Fibroblast of pulmonary artery (primary cell): ENCODE measurements around the gene RHOT1.
"Not testable (repeated sequence)": the region's sequence is repeated elsewhere in the genome, so short reads cannot be mapped to it uniquely, and the experiment has no call there.

Experiments
- DNase-seq: peaks from one replicate; pipeline ENCODE4 v3.0.0-alpha.2; 2010; ENCODE audit warnings: low read depth
- H3K4me3 ChIP-seq: replicated peaks from 2 replicates; pipeline ENCODE4 v1.5.1; 2011; ENCODE audit warnings: low read depth, mild to moderate bottlenecking, control low read depth, low read length, moderate library complexity
- CTCF ChIP-seq: IDR thresholded peaks from 2 replicates; pipeline ENCODE4 v1.5.1; 2011; ENCODE audit warnings: mild to moderate bottlenecking, control low read depth, low read length, inconsistent platforms; ENCODE audit errors: missing control alignments

RHOT1 gene

DNA sequence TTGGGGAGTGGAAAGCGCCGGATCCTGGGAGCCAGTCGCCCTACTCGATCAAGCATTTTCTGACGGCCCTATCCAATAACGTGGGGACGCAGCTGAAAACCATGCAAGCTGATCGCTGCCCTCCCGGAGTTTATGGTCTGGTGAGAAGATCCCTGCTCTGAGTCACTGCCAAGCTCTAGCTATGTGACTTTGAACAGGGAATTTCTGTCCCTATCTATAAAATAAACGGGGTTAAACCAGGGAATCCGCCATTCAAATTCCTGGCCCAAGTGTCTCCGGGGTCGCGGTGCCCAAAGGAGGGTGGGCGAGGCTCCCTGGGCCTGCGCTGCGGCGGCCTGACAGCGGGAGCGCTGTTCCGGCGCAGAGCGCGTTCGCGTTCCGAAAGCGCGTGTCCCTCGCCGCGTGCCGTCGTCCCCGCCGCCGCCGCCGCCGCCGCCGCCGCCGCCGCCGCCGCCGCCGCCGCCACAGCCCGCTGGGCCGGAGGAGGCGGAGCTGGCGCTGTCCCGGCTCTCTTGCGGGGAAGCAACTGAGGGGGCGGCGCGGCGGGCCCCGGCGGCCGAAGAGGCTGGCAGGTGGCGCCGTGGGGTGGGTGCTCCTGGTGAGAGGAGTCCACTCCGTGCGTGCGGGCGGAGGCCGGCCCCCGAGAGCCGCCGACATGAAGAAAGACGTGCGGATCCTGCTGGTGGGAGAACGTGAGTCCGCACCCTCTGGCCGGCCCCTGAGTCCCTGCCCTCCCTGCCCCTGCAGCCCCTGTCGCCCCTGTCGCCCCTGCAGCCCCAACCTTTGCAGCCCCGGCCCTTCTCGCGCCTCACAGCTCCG is at the start of gene RHOT1:
Gene RHOT1 (plus strand): TSS at position 465 of the 819 bp plus-strand sequence. CDS start 191 bp downstream, at position 656.
- peak; percentile 53 for TF ChIP-seq CTCF
- H3K4me3 ChIP-seq, result peak within 1 kb of the TSS; percentile 97
- peak; percentile 83 for DNase-seq

DNA sequence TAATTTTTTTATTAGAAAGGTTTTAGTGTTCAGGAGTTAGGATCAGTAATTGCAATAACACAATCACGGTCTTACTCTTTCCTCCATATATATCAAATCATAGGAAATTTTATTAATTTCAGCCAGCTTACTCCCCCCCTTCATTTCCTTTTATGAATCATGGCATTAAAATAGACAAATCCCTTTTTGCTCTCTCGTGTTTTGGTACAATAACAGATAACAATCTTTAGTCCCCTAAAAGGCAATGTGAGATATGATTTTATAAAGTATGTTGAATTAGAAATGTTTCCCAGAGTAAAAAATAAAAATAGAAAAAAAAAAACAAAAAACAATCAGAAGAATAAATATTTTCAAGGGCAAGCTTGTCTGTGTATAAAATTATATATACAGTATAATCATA is 42.6 kb upstream of the RHOT1 start:
- TF ChIP-seq CTCF, result no peak
- DNase-seq, result no peak

DNA sequence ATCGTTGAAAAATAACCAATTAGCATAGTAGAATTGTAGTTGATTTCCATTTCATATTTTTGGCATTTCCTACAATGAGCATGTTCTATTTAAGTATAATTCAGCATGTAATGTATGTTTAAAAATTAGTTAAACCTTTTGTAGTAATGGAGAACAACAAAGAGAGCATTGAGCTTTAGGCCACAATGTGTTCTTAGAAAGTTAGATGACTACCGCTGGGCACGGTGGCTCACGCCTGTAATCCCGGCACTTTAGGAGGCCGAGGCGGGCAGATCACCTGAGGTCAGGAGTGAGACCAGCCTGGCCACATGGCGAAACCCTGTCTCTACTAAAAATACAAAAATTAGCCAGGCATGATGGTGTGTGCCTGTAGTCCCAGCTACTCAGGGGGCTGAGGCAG is 42.0 kb upstream of the RHOT1 start:
- H3K4me3 ChIP-seq, DNase-seq: not testable (repeated sequence)

More for the DNA sequence above, 42.6 kb upstream of the RHOT1 start:
- no peak overlapping the region for H3K4me3 ChIP-seq

- no peak for TF ChIP-seq CTCF
- DNase-seq, result no peak
Observed at GRCh38 chr17:32100971-32101631, 41.2 kb upstream of the RHOT1 start.

DNA sequence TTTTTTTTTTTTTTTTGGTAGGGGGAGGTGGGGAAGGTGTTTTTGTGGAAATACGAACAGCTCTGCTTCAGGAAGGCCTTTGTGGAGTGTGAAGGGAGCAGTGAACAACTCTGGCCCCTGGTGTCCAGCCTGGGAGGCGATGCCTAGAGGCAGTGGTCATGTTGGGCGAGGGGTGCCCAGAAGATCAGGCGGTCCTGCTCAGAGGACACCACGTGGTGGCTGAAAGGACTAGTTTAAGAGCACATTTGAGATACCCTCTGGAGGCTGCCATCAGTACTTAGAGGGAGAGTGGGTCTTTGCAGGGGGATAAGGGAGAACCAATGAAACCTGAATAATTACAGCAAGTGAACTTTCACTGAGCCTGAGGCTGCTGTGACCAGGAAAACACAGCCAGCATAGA is 40.1 kb upstream of the RHOT1 start:
- no peak for TF ChIP-seq CTCF
- no peak overlapping the region for H3K4me3 ChIP-seq
- no peak for DNase-seq

More at GRCh38 chr17:32100971-32101631, 41.2 kb upstream of the RHOT1 start:
- H3K4me3 ChIP-seq, result no peak overlapping the region

GRCh38 chr17:32102646-32103186 is 39.6 kb upstream of the RHOT1 start:
- no peak for TF ChIP-seq CTCF
- peak; percentile 45 for DNase-seq
- H3K4me3 ChIP-seq, result no peak overlapping the region

- no peak overlapping the region for H3K4me3 ChIP-seq
- DNase-seq, result peak; percentile 29
- TF ChIP-seq CTCF, result no peak
Observed at GRCh38 chr17:32103476-32104113, 38.7 kb upstream of the RHOT1 start.
